ENCODE data around the gene KRTAP9-4. TPM values are rescaled to one million over a fixed set of nuclear protein-coding genes. Genes with fewer than 3 reads are reported as not detected.
"Not testable (repeated sequence)": the region's sequence is repeated elsewhere in the genome, so short reads cannot be mapped to it uniquely, and the experiment has no call there.

The KRTAP9-4 gene, protein sequence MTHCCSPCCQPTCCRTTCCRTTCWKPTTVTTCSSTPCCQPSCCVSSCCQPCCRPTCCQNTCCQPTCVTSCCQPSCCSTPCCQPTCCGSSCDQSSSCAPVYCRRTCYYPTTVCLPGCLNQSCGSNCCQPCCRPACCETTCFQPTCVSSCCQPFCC
- total RNA-seq (not detected), polyA plus RNA-seq (not detected)
- long read RNA-seq, donor 1 = 0 reads
- long read RNA-seq, donor 2 = 0 reads

DNA sequence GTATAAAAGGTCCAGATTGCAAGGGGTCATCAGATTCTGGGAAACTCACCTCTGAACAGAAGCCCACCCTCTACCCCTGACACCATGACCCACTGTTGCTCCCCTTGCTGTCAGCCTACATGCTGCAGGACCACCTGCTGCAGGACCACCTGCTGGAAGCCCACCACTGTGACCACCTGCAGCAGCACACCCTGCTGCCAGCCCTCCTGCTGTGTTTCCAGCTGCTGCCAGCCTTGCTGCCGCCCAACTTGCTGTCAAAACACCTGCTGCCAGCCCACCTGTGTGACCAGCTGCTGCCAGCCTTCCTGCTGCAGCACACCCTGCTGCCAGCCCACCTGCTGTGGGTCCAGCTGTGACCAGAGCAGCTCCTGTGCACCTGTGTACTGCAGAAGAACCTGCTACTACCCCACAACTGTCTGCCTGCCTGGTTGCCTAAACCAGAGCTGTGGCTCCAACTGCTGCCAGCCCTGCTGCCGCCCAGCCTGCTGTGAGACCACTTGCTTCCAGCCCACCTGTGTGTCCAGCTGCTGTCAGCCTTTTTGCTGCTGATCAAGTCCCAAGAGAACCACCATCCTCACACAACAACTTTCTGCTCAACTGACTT lies at the start of gene KRTAP9-4:
Gene KRTAP9-4 (plus strand): TSS at position 51 of the 604 bp plus-strand sequence. CDS start 34 bp downstream, at position 85.
- H3K27ac ChIP-seq; H3K36me3 ChIP-seq; H3K27me3 ChIP-seq (replicated peaks in 1 of 7); DNase-seq; intact Hi-C loops (cut with DNase I; ENCODE audit: low total_unique reads); H3K4me3 ChIP-seq; H3K4me1 ChIP-seq; H3K9me3 ChIP-seq: not testable (repeated sequence)
- 44 to 72% (median 70%) methylated on average over 1 to 2 of the region's 2 CpGs for WGBS, 5 donors

DNA sequence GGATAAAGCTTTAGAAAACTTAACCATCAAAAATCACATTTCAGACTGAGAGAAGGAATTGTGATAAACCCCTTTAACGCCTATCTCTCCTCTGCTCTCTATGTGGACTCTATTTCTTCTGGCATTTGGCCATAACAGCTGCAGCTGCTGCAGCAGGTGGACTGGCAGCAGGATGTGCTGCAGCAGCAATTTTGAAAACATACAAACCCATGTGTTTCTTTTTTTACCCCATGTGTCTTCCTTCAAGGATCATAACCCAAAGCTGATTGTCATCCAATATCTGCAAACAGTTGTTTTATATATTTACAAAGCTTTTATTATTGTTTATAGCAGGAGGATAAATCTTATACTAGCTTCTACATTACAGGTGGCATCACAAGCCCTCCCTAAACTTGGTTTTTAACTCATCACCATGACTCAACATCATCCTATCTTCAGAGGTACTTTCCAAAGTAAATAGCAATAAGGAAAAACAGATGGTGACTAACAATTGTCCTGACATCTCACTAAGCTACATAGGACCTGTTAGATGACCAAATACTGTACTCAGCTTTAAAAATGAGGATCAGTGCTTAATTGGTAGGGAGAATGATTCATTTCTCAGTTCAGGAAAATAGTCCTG lies 37.5 kb upstream of the KRTAP9-4 start:
- H3K27me3 ChIP-seq (replicated peaks in 1 of 7) = peaks cover 0 to 37% (median 7%) of the 10 kb centered on the region in 7 donors
- TF ChIP-seq POLR2AphosphoS5 (IDR thresholded peaks at IDR 0.05) (no peak), POLR2A (IDR thresholded peaks at IDR 0.05) (no peak)
- TF ChIP-seq, protein P1, sequence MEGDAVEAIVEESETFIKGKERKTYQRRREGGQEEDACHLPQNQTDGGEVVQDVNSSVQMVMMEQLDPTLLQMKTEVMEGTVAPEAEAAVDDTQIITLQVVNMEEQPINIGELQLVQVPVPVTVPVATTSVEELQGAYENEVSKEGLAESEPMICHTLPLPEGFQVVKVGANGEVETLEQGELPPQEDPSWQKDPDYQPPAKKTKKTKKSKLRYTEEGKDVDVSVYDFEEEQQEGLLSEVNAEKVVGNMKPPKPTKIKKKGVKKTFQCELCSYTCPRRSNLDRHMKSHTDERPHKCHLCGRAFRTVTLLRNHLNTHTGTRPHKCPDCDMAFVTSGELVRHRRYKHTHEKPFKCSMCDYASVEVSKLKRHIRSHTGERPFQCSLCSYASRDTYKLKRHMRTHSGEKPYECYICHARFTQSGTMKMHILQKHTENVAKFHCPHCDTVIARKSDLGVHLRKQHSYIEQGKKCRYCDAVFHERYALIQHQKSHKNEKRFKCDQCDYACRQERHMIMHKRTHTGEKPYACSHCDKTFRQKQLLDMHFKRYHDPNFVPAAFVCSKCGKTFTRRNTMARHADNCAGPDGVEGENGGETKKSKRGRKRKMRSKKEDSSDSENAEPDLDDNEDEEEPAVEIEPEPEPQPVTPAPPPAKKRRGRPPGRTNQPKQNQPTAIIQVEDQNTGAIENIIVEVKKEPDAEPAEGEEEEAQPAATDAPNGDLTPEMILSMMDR (IDR thresholded peaks at IDR 0.05 in 8 of 11, conservative IDR thresholded peaks at IDR 0.05 in 3 of 11) = no peak
- no peak overlapping the region for H3K4me3 ChIP-seq
- intact Hi-C loops (cut with DNase I; ENCODE audit: low total_unique reads) = no loop called here
- peaks cover 0 to 3% (median 0%) of the 10 kb centered on the region in 6 donors for H3K4me1 ChIP-seq
- 50 to 73% (median 62%) methylated on average over 1 of the region's 1 CpG for WGBS, 5 donors
- no peaks in the 10 kb centered on the region for H3K36me3 ChIP-seq
- DNase-seq = no peak
- H3K9me3 ChIP-seq = no peaks in the 10 kb centered on the region
- H3K27ac ChIP-seq = no peak overlapping the region

DNA sequence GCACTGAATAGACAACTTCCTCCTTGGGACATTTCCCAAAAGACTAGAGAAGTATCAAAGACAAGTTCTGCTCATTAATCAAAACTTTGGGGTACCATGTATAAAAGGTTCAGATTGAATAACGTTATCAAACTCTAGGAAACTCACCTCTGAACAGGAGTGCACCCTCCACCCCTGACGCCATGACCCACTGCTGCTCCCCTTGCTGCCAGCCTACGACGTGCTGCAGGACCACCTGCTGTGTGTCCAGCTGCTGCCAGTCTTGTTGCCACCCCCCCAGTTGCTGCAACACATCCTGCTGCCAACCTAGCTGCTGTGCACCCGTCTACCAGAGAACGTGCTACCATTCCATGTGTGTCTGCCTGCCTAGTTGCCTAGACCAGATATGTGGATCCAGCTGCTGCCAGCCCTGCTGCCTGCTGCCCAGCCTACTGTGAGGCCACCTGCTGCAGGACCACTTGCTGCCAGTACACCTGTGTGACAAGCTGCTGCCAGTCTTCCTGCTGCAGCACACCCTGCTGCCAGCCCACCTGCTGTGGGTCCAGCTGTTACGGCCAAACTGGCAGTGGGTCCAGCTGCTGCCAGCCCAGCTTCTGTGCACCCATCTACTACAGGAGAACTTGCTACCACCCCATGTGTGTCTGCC lies 36.8 kb upstream of the KRTAP9-4 start:
- no peaks in the 10 kb centered on the region for H3K36me3 ChIP-seq
- no peak overlapping the region for H3K4me3 ChIP-seq
- 70 to 86% (median 79%) methylated on average over 4 to 7 of the region's 7 CpGs for WGBS, 5 donors
- DNase-seq = no peak
- no peak overlapping the region for H3K27ac ChIP-seq
- peaks cover 0 to 38% (median 7%) of the 10 kb centered on the region in 7 donors for H3K27me3 ChIP-seq (replicated peaks in 1 of 7)
- H3K9me3 ChIP-seq = no peaks in the 10 kb centered on the region
- TF ChIP-seq, protein P1 (IDR thresholded peaks at IDR 0.05 in 8 of 11, conservative IDR thresholded peaks at IDR 0.05 in 3 of 11) = no peak
- TF ChIP-seq POLR2A (IDR thresholded peaks at IDR 0.05) (no peak), POLR2AphosphoS5 (IDR thresholded peaks at IDR 0.05) (no peak)
- peaks cover 0 to 3% (median 0%) of the 10 kb centered on the region in 6 donors for H3K4me1 ChIP-seq
- intact Hi-C loops (cut with DNase I; ENCODE audit: low total_unique reads) = no loop called here

DNA sequence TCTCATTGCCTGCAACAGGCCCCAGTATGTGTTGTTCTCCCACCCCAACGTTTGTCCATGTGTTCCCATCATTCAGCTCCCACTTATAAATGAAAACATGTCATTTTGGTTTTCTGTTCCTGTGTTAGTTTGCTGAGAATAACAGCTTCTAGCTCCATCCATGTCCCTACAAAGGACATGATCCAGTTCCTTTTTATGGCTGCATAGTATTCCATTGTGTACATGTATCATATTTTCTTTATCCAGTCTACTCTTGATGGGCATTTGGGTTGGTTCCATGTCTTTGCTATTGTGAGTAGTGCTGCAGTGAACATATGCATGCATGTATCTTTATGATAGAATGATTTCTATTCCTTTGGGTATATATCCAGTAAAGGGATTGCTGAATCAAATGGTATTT lies 33.8 kb upstream of the KRTAP9-4 start:
- DNase-seq = no peak
- H3K9me3 ChIP-seq = peaks cover 0 to 7% (median 0%) of the 10 kb centered on the region in 8 donors
- 65 to 81% (median 72%) methylated on average over 1 of the region's 1 CpG for WGBS, 5 donors
- no peak overlapping the region for H3K27ac ChIP-seq
- H3K4me3 ChIP-seq = no peak overlapping the region
- TF ChIP-seq POLR2A (IDR thresholded peaks at IDR 0.05) (no peak), POLR2AphosphoS5 (IDR thresholded peaks at IDR 0.05) (no peak)
- TF ChIP-seq, protein P1 (IDR thresholded peaks at IDR 0.05 in 8 of 11, conservative IDR thresholded peaks at IDR 0.05 in 3 of 11) = no peak
- H3K4me1 ChIP-seq = peaks cover 0 to 3% (median 0%) of the 10 kb centered on the region in 6 donors
- intact Hi-C loops (cut with DNase I; ENCODE audit: low total_unique reads) = no loop called here
- H3K36me3 ChIP-seq = no peaks in the 10 kb centered on the region
- peaks cover 0 to 35% (median 4%) of the 10 kb centered on the region in 7 donors for H3K27me3 ChIP-seq (replicated peaks in 1 of 7)
